OCI-LY1 (cell line): ENCODE measurements around the gene CYFIP1.

ENCODE experiments used
- EZH2 ChIP-seq: fragments of 200-600 bp; sonication (generic), shearing (Covaris generic); IDR thresholded peaks from 2 replicates; pipeline ENCODE4 v1.8.0; 2017; ENCODE audit warnings: borderline replicate concordance, mixed run types, mild to moderate bottlenecking, antibody characterized with exemption, low read length, moderate library complexity, mixed read lengths
- TF ChIP-seq, protein P1 (sequence below): fragments of 200-600 bp; sonication (generic), shearing (Covaris generic); IDR thresholded peaks from 2 replicates; pipeline ENCODE4 v1.5.1; 2017; ENCODE audit warnings: mild to moderate bottlenecking, antibody characterized with exemption, low read length, moderate library complexity, mixed read lengths

DNA sequence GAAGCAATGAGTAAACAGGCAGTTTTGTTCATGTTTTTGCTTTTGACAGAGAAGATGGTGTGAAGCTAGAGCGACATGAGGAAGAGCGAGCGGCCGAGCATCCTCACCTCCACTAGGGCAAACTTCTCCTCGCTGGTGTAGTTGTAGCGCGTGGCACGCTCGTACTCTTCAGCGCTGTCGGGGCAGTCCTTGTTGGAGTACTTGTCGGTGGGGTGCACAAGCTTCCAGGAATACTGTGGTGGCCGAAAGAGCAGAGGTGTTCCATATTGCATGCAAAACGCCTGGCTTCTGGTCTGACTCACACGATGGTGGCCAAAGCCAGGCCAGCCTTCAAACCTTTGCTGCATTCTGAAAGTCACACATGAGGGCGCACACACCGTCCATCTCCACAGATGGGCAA is 54.3 kb downstream of the CYFIP1 start:
- TF ChIP-seq, protein P1, sequence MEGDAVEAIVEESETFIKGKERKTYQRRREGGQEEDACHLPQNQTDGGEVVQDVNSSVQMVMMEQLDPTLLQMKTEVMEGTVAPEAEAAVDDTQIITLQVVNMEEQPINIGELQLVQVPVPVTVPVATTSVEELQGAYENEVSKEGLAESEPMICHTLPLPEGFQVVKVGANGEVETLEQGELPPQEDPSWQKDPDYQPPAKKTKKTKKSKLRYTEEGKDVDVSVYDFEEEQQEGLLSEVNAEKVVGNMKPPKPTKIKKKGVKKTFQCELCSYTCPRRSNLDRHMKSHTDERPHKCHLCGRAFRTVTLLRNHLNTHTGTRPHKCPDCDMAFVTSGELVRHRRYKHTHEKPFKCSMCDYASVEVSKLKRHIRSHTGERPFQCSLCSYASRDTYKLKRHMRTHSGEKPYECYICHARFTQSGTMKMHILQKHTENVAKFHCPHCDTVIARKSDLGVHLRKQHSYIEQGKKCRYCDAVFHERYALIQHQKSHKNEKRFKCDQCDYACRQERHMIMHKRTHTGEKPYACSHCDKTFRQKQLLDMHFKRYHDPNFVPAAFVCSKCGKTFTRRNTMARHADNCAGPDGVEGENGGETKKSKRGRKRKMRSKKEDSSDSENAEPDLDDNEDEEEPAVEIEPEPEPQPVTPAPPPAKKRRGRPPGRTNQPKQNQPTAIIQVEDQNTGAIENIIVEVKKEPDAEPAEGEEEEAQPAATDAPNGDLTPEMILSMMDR = no peak
- no peak for TF ChIP-seq EZH2
